ENCODE data around the gene MIER3.

MIER3 gene

GRCh38 chr5:56958595-56958994, 6.7 kb upstream of the MIER3 start:
- DNase-seq, result no peak

- DNase-seq, result no peak
These were observed 2.3 kb upstream of the MIER3 start for GRCh38 chr5:56954262-56954661.

GRCh38 chr5:56951126-56951945, 587 bp downstream of the MIER3 start:
- DNase-seq, result peak in 1 of 2 donors; percentile 63

GRCh38 chr5:56950626-56951125, 1.2 kb downstream of the MIER3 start:
- DNase-seq, result peak; percentile 30 to 32

- no peak for DNase-seq
These were observed 4.9 kb downstream of the MIER3 start for GRCh38 chr5:56947052-56947451.

- DNase-seq, result no peak
These were observed 9.9 kb downstream of the MIER3 start for GRCh38 chr5:56941981-56942380.

GRCh38 chr5:56938858-56939257, 13.1 kb downstream of the MIER3 start:
- DNase-seq, result no peak

GRCh38 chr5:56934325-56934724, 17.6 kb downstream of the MIER3 start:
- no peak for DNase-seq

GRCh38 chr5:56922922-56923321, 29.0 kb downstream of the MIER3 start:
- no peak for DNase-seq

- no peak for DNase-seq
These were observed 31.8 kb downstream of the MIER3 start for GRCh38 chr5:56919942-56920662.

GRCh38 chr5:56918054-56918453, 33.9 kb downstream of the MIER3 start:
- DNase-seq, result no peak

GRCh38 chr5:56917534-56917933, 34.4 kb downstream of the MIER3 start:
- no peak for DNase-seq

GRCh38 chr5:56914678-56915077, 37.2 kb downstream of the MIER3 start:
- DNase-seq, result no peak

GRCh38 chr5:56913766-56914165, 38.2 kb downstream of the MIER3 start:
- DNase-seq, result no peak

- DNase-seq, result peak in 1 of 2 donors; percentile 88
These were observed 41.5 kb downstream of the MIER3 start for GRCh38 chr5:56910210-56910965.

GRCh38 chr5:56909294-56910209, 42.4 kb downstream of the MIER3 start, which contains the start of gene SETD9:
TSS of gene SETD9 (plus strand) at chr5:56909596. CDS start at chr5:56909646, 50 bp downstream.
- peak; percentile 89 to 97 for DNase-seq

- no peak for DNase-seq
These were observed 43.0 kb downstream of the MIER3 start for GRCh38 chr5:56908942-56909293.

GRCh38 chr5:56900858-56901578, 50.9 kb downstream of the MIER3 start:
- DNase-seq, result peak in 1 of 2 donors; percentile 23

- peak in 1 of 2 donors; percentile 79 for DNase-seq
These were observed 51.5 kb downstream of the MIER3 start for GRCh38 chr5:56900395-56900794.

GRCh38 chr5:56898213-56898612, 53.7 kb downstream of the MIER3 start:
- no peak for DNase-seq

GRCh38 chr5:56896763-56897162, 55.2 kb downstream of the MIER3 start:
- DNase-seq, result no peak
